PFSK-1 (cell line): Measurements from ENCODE around the gene CAPN7.

ENCODE experiments used
- FOXP2 ChIP-seq: optimal IDR thresholded peaks from 2 replicates; pipeline ENCODE3; 2011; ENCODE audit warnings: borderline replicate concordance, control low read depth, inconsistent platforms; ENCODE audit not compliant: insufficient read depth; ENCODE audit errors: extremely low read length, extremely low read depth
- POLR2AphosphoS5 ChIP-seq: IDR thresholded peaks from 2 replicates; pipeline ENCODE4 v1.6.1; 2012; ENCODE audit warnings: low read depth, mild to moderate bottlenecking, control low read depth, low read length, moderate library complexity
- SIN3A ChIP-seq: IDR thresholded peaks from 2 replicates; pipeline ENCODE4 v1.6.1; 2012; ENCODE audit warnings: mild to moderate bottlenecking, low read length, moderate library complexity, borderline replicate concordance; ENCODE audit not compliant: insufficient read depth
- TAF1 ChIP-seq: IDR thresholded peaks from 2 replicates; pipeline ENCODE4 v1.6.1; 2012; ENCODE audit warnings: low read length, control low read depth, borderline replicate concordance; ENCODE audit not compliant: insufficient read depth
- TF ChIP-seq, protein P1 (sequence below), 2 experiments: IDR thresholded peaks; 2 replicates each; pipeline versions ENCODE4 v1.6.1 to v1.8.0; 2011 to 2012; ENCODE audit warnings: low read depth in 2 of 2, low read length in 2 of 2, control low read depth in 1 of 2, inconsistent platforms in 1 of 2, mild to moderate bottlenecking in 1 of 2, moderate library complexity in 1 of 2; ENCODE audit not compliant: insufficient read depth in 1 of 2

The CAPN7 gene

DNA sequence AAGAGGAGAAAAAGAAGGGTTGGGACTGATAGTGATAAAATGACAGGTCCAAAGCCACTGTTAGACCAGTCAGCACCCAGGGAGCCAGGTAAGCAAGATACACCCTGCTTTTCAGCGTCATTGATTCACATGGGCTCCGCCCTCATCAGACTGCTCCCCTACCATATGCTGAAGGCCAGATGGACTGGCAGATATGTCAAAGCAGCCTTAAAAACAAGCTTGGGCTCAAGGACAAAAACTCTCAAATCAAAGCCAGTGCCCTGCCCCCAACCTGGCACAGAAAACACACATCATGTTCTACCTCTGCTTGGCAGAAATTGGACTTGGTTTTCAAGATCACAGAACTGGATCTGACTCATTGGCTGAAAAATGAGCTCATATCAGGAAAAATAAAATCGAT, 93.0 kb downstream of the CAPN7 start:
- TF ChIP-seq POLR2AphosphoS5 (no peak), TAF1 (no peak), SIN3A (no peak), FOXP2 (no peak)
- TF ChIP-seq, protein P1, sequence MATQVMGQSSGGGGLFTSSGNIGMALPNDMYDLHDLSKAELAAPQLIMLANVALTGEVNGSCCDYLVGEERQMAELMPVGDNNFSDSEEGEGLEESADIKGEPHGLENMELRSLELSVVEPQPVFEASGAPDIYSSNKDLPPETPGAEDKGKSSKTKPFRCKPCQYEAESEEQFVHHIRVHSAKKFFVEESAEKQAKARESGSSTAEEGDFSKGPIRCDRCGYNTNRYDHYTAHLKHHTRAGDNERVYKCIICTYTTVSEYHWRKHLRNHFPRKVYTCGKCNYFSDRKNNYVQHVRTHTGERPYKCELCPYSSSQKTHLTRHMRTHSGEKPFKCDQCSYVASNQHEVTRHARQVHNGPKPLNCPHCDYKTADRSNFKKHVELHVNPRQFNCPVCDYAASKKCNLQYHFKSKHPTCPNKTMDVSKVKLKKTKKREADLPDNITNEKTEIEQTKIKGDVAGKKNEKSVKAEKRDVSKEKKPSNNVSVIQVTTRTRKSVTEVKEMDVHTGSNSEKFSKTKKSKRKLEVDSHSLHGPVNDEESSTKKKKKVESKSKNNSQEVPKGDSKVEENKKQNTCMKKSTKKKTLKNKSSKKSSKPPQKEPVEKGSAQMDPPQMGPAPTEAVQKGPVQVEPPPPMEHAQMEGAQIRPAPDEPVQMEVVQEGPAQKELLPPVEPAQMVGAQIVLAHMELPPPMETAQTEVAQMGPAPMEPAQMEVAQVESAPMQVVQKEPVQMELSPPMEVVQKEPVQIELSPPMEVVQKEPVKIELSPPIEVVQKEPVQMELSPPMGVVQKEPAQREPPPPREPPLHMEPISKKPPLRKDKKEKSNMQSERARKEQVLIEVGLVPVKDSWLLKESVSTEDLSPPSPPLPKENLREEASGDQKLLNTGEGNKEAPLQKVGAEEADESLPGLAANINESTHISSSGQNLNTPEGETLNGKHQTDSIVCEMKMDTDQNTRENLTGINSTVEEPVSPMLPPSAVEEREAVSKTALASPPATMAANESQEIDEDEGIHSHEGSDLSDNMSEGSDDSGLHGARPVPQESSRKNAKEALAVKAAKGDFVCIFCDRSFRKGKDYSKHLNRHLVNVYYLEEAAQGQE (IDR thresholded peaks at IDR 0.05; ENCODE audit: insufficient read depth in 1 of 2, low read depth in 2 of 2, low read length in 2 of 2) = no peak

DNA sequence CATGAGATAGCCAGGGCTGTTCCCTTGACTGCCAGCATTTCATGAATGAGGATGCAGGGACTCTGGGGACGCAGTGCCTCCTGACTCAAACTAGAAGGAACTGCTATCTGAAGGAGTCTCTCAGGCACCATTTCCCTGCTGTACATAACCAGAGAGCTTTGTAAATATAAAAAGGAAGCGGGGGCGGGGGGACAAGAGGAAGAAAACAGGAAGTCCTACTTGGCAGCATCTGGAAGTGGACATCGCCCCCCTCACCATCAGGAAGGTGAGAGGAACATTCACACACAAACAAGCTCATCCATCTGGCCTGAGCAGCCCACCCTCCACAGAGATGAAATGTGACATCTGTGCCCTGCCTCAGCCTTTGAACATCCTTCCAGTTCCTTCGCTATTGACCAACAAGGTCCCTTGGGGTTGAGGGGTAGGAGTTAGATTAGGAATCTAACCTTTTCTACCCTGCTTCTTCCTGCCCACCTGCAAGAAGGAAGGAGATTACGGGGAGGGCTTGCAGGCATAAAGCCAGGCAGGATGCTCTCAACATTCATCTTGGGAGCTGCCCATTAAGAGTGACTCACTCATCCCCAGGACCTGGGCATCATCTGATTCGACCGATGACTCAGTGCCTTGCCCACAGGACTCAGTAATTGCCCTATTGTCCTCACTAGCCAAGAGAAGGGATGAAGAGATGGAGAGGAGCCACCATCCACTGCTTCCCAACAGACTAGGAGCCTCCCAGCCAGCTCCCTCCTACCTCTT, 94.5 kb downstream of the CAPN7 start:
- no peak for TF ChIP-seq SIN3A
- TF ChIP-seq, protein P1 (IDR thresholded peaks at IDR 0.05; ENCODE audit: insufficient read depth in 1 of 2, low read depth in 2 of 2, low read length in 2 of 2) = peak in 1 of 2 experiments; percentile 21; a peak in 1 of 4 replicates
- TF ChIP-seq POLR2AphosphoS5 = no peak
- no peak for TF ChIP-seq TAF1
- TF ChIP-seq FOXP2 = peak; percentile 60

DNA sequence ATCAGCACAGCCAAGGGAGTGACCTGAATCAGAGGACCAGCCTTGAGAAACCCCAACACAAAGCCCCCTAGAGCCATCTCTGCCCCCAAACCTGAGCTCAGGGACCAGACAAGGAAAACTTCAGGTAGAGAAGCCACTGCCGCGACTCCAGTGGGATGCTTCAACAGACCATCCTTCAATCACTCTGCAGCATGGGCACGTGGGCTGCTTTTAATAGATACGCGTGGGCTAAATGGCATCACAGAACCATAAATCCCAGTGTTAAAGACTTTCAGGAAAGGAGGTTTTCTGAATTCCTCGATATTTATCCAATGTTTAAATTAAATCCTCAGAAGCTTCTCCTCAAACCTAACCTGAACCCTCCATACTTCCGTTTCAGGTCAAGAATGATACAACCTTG, 95.7 kb downstream of the CAPN7 start:
- TF ChIP-seq SIN3A (no peak), TAF1 (no peak), FOXP2 (no peak), POLR2AphosphoS5 (no peak)
- TF ChIP-seq, protein P1 (IDR thresholded peaks at IDR 0.05; ENCODE audit: insufficient read depth in 1 of 2, low read depth in 2 of 2, low read length in 2 of 2) = no peak
